NCI-H146 treated with DMSO at 0.1 percent for 48 hours (cell line): ENCODE measurements around the gene TPRN.

ENCODE experiments used
- DNase-seq: peaks from one replicate; lab custom pipeline; 2025; ENCODE audit not compliant: unreplicated experiment; lab: John Stamatoyannopoulos, UW

TPRN gene

GRCh38 chr9:137145731-137146526, 54.6 kb downstream of the TPRN start:
- no peak for DNase-seq

DNA sequence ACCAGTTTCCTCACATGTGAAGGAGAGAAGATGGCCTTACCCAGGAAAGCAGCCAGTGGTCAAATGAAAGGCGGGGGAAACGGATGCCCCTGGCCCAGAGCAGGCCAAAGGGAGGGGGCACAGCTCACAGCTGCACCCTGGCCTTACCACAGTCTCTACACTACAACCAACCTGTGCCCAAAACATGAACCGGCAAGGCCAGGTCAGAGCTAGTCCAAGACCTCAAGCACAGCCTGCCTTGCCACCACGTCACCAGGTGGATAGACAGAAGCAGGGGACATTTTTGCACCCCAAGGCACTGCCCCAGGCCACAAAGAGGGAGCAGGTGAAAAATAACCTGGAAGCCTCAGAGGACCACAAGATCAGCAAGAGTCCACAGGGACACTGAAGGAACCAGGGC, 57.1 kb downstream of the TPRN start:
- DNase-seq = no peak

DNA sequence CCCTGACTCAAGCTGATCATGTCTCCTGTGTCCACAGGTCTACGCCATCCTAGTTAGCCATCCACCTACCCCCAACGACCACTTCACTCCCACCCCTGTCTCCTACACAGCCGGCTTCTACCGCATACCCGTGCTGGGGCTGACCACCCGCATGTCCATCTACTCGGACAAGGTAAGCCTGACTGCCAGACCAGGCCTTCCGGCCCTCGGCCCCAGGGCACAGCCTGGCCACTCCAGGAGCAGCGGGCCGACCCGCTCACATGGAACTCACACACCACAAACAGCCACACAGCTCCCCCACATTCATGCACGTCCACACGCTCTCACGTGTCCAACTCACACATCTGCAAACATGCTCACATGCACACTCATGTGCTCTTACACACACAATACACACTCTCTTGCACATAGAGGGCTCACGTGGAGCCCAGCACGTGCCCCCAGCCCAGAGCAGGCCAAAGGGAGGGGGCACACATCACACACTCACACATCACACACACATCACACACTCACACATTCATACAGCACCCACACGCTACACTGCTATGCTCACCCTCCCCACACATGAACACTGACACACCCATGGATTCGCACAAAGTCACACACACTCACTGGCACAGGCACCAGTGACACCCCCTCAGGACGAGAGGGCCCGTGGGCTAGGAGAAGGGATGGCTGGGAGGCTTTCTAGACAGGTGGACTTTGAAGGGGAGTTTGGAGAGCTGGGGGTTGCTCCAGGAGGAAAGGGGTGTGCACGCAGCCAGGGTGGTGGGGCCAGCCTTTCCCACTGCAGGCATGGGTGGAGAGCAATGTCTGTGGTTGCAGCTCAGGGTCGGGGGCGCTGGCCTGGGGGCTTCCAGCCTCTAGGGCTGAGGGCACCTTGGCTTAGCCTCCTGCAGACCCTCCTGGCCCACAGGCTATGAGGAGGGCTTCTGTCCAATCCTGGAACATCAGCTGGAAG, 58.3 kb downstream of the TPRN start:
- DNase-seq = no peak
